AG09309 (cell line): Measurements from ENCODE around the gene SLC2A13.

ENCODE experiments used
- DNase-seq: peaks from one replicate; pipeline ENCODE4 v3.0.0-alpha.2; 2010; ENCODE audit warnings: low read depth
- H3K4me3 ChIP-seq: 2 replicates; pipeline ENCODE4 v1.5.1; 2011; ENCODE audit warnings: mild to moderate bottlenecking, low read depth, low read length, moderate library complexity; ENCODE audit not compliant: control insufficient read depth
- CTCF ChIP-seq: IDR thresholded peaks from 2 replicates; pipeline ENCODE4 v1.5.1; 2011; ENCODE audit warnings: mild to moderate bottlenecking, low read depth, low read length, inconsistent platforms; ENCODE audit not compliant: insufficient read depth, control insufficient read depth; ENCODE audit errors: missing control alignments

Gene SLC2A13

GRCh38 chr12:40145896-40146295 lies 40.0 kb upstream of the SLC2A13 start:
- TF ChIP-seq CTCF, result no peak
- DNase-seq, result no peak
- no peak overlapping the region for H3K4me3 ChIP-seq

GRCh38 chr12:40144023-40144422 lies 38.1 kb upstream of the SLC2A13 start:
- no peak overlapping the region for H3K4me3 ChIP-seq
- no peak for TF ChIP-seq CTCF
- no peak for DNase-seq

- TF ChIP-seq CTCF, result no peak
- H3K4me3 ChIP-seq, result no peak overlapping the region
- DNase-seq, result no peak
These were observed 36.3 kb upstream of the SLC2A13 start for GRCh38 chr12:40142001-40142744.

GRCh38 chr12:40138526-40138925 lies 32.6 kb upstream of the SLC2A13 start:
- no peak for TF ChIP-seq CTCF
- DNase-seq, result no peak
- no peak overlapping the region for H3K4me3 ChIP-seq

GRCh38 chr12:40137252-40137651 lies 31.4 kb upstream of the SLC2A13 start:
- no peak for TF ChIP-seq CTCF
- H3K4me3 ChIP-seq, result no peak overlapping the region
- no peak for DNase-seq

- no peak for TF ChIP-seq CTCF
- H3K4me3 ChIP-seq, result no peak overlapping the region
- DNase-seq, result no peak
These were observed 21.5 kb upstream of the SLC2A13 start for GRCh38 chr12:40127408-40127807.
